Measurements from ENCODE around the gene KAZN.

DNA sequence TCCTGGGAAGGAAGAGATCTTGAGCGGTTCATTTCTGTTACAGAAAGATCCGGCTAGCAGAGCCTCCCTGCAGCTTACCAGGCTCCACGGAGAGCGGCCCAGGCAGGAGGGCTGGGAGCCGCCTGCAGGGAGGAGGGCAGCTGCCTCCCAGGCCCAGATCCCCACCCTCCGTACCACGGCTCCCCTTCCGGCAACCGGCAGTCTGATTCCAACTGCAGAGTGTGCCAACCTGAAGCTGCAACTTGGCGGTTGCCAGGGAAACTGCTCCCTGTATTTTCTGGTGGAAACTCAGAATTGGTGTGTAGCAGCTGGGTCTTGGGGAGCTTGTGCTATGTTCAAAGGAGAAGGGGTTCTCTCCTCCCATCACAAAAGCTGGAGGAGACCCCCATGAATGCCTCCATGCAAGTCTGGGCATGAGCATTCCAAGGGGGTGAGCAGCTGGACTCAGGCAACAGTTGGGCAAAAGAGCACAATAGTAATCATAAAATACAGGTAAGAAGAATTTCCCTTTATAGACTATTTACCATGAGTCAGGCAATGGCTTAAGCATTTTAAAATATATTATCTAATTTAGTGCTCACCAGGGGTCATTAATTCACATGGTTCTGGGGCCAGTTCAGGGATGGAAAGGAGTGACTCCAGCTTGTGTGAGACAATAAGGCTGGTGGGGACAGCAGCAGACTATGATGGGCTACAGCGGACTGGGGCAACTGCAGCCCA lies 46.1 kb upstream of the KAZN start:
- TF ChIP-seq, protein P1, sequence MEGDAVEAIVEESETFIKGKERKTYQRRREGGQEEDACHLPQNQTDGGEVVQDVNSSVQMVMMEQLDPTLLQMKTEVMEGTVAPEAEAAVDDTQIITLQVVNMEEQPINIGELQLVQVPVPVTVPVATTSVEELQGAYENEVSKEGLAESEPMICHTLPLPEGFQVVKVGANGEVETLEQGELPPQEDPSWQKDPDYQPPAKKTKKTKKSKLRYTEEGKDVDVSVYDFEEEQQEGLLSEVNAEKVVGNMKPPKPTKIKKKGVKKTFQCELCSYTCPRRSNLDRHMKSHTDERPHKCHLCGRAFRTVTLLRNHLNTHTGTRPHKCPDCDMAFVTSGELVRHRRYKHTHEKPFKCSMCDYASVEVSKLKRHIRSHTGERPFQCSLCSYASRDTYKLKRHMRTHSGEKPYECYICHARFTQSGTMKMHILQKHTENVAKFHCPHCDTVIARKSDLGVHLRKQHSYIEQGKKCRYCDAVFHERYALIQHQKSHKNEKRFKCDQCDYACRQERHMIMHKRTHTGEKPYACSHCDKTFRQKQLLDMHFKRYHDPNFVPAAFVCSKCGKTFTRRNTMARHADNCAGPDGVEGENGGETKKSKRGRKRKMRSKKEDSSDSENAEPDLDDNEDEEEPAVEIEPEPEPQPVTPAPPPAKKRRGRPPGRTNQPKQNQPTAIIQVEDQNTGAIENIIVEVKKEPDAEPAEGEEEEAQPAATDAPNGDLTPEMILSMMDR (IDR thresholded peaks at IDR 0.05; ENCODE audit: low read length), result no peak
- TF ChIP-seq EZH2phosphoT487 (IDR thresholded peaks at IDR 0.05; ENCODE audit: low read length), result no peak
- no peak for TF ChIP-seq EZH2 (optimal IDR thresholded peaks at IDR 0.05; ENCODE audit: low read depth, low read length)

Measured in MM.1S (cell line).